Measurements from ENCODE around the gene LENG1.
A peak's percentile ranks its signal among the peaks of the same experiment; 100 is the strongest.

LENG1 gene

DNA sequence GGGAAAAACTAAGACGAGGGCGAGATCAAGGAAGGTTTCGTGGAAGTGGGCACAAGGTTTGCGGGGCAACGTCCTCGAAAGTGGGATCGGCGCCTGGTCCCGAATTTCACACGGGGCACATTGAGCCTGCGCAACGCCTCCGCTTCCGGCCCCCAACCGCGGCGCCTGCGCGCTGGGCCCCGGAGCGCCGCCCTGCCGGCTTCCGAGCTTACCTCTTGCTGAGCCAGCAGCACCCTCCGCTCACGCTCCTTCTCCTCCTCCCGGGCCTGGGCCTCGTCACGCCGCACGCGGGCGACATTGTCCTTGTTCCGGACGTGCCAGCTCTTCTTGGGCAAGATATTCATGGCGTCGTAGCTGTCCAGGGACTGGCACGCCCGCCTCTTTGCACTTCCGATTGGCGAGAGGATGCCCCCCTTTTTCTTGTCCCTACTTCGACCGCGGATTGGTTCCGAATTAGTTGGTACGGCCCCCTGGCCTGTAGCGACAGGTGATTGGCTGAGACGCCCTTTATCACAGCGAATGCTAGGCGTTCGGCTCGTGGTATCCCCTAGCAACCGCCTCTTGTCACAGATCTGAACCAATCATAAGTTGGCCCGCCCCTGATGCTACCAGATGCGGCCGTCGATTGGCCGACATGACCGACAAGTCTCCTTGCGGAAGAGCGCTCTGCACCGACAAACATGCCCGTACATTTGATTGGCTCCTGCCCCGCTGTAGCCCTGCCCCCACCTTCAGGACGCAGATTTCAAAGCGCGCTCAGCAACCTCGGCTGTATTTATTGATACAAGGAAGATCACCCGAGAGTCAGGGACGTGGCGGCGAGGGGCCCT, at the start of gene LENG1 (continued):
- TF ChIP-seq, protein P1, sequence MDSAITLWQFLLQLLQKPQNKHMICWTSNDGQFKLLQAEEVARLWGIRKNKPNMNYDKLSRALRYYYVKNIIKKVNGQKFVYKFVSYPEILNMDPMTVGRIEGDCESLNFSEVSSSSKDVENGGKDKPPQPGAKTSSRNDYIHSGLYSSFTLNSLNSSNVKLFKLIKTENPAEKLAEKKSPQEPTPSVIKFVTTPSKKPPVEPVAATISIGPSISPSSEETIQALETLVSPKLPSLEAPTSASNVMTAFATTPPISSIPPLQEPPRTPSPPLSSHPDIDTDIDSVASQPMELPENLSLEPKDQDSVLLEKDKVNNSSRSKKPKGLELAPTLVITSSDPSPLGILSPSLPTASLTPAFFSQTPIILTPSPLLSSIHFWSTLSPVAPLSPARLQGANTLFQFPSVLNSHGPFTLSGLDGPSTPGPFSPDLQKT (IDR thresholded peaks at IDR 0.05; ENCODE audit: borderline replicate concordance, low read depth, low read length), result peak; percentile 56; the same call in 1 of the 2 replicates
- 0 out of 2 replicates have a peak, but pooled peaks have one; percentile 10 for TF ChIP-seq TRIM28 (IDR thresholded peaks at IDR 0.05; ENCODE audit: borderline replicate concordance, low read length)
- TF ChIP-seq ZNF266 (tag by site-specific recombination; IDR thresholded peaks at IDR 0.05; ENCODE audit: low read depth), result no peak
- TF ChIP-seq SCRT2 (tag by site-specific recombination; IDR thresholded peaks at IDR 0.05), result no peak
- TF ChIP-seq GFI1B (tag by site-specific recombination; IDR thresholded peaks at IDR 0.05), result 0 out of 2 replicates have a peak, but pooled peaks have one; percentile 23
- no peak for TF ChIP-seq ZNF132 (tag by site-specific recombination; IDR thresholded peaks at IDR 0.05; ENCODE audit: borderline replicate concordance)
- TF ChIP-seq ZNF600 (tag by site-specific recombination; IDR thresholded peaks at IDR 0.05), result no peak; the same call in 1 of the 2 replicates
- TF ChIP-seq, protein P2, sequence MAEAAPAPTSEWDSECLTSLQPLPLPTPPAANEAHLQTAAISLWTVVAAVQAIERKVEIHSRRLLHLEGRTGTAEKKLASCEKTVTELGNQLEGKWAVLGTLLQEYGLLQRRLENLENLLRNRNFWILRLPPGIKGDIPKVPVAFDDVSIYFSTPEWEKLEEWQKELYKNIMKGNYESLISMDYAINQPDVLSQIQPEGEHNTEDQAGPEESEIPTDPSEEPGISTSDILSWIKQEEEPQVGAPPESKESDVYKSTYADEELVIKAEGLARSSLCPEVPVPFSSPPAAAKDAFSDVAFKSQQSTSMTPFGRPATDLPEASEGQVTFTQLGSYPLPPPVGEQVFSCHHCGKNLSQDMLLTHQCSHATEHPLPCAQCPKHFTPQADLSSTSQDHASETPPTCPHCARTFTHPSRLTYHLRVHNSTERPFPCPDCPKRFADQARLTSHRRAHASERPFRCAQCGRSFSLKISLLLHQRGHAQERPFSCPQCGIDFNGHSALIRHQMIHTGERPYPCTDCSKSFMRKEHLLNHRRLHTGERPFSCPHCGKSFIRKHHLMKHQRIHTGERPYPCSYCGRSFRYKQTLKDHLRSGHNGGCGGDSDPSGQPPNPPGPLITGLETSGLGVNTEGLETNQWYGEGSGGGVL (tag by site-specific recombination; IDR thresholded peaks at IDR 0.05), result no peak
- TF ChIP-seq, protein P3, sequence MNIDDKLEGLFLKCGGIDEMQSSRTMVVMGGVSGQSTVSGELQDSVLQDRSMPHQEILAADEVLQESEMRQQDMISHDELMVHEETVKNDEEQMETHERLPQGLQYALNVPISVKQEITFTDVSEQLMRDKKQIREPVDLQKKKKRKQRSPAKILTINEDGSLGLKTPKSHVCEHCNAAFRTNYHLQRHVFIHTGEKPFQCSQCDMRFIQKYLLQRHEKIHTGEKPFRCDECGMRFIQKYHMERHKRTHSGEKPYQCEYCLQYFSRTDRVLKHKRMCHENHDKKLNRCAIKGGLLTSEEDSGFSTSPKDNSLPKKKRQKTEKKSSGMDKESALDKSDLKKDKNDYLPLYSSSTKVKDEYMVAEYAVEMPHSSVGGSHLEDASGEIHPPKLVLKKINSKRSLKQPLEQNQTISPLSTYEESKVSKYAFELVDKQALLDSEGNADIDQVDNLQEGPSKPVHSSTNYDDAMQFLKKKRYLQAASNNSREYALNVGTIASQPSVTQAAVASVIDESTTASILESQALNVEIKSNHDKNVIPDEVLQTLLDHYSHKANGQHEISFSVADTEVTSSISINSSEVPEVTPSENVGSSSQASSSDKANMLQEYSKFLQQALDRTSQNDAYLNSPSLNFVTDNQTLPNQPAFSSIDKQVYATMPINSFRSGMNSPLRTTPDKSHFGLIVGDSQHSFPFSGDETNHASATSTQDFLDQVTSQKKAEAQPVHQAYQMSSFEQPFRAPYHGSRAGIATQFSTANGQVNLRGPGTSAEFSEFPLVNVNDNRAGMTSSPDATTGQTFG (tag by site-specific recombination; IDR thresholded peaks at IDR 0.05; ENCODE audit: borderline replicate concordance), result no peak
- no peak for TF ChIP-seq ZNF292 (tag by site-specific recombination; IDR thresholded peaks at IDR 0.05; ENCODE audit: borderline replicate concordance, low read depth)
- TF ChIP-seq ZNF311 (tag by site-specific recombination; IDR thresholded peaks at IDR 0.05; ENCODE audit: borderline replicate concordance), result no peak
- TF ChIP-seq GLI2 (tag by site-specific recombination; IDR thresholded peaks at IDR 0.05; ENCODE audit: borderline replicate concordance, low read depth), result no peak
- no peak for TF ChIP-seq ZNF571 (tag by site-specific recombination; IDR thresholded peaks at IDR 0.05)
- TF ChIP-seq ZNF707 (tag by site-specific recombination; IDR thresholded peaks at IDR 0.05), result no peak
- TF ChIP-seq ZNF433 (tag by site-specific recombination; IDR thresholded peaks at IDR 0.05; ENCODE audit: low read depth), result no peak
- TF ChIP-seq ZBTB17 (tag by site-specific recombination; IDR thresholded peaks at IDR 0.05), result 0 out of 2 replicates have a peak, but pooled peaks have one; percentile 22
- TF ChIP-seq, protein P4, sequence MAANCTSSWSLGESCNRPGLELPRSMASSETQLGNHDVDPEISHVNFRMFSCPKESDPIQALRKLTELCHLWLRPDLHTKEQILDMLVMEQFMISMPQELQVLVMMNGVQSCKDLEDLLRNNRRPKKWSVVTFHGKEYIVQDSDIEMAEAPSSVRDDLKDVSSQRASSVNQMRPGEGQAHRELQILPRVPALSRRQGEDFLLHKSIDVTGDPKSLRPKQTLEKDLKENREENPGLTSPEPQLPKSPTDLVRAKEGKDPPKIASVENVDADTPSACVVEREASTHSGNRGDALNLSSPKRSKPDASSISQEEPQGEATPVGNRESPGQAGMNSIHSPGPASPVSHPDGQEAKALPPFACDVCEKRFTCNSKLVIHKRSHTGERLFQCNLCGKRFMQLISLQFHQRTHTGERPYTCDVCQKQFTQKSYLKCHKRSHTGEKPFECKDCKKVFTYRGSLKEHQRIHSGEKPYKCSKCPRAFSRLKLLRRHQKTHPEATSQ (tag by site-specific recombination; IDR thresholded peaks at IDR 0.05), result no peak
- TF ChIP-seq MYNN (tag by site-specific recombination; IDR thresholded peaks at IDR 0.05; ENCODE audit: borderline replicate concordance), result no peak
- TF ChIP-seq ZNF510 (tag by site-specific recombination; IDR thresholded peaks at IDR 0.05; ENCODE audit: insufficient replicate concordance), result no peak
- TF ChIP-seq ZNF248 (tag by site-specific recombination; IDR thresholded peaks at IDR 0.05), result no peak
- no peak for TF ChIP-seq ZNF660 (tag by site-specific recombination; IDR thresholded peaks at IDR 0.05)
- no peak for TF ChIP-seq ZNF211 (tag by site-specific recombination; IDR thresholded peaks at IDR 0.05; ENCODE audit: low read depth)
- TF ChIP-seq ZNF416 (tag by site-specific recombination; IDR thresholded peaks at IDR 0.05), result no peak
- TF ChIP-seq, protein P5, sequence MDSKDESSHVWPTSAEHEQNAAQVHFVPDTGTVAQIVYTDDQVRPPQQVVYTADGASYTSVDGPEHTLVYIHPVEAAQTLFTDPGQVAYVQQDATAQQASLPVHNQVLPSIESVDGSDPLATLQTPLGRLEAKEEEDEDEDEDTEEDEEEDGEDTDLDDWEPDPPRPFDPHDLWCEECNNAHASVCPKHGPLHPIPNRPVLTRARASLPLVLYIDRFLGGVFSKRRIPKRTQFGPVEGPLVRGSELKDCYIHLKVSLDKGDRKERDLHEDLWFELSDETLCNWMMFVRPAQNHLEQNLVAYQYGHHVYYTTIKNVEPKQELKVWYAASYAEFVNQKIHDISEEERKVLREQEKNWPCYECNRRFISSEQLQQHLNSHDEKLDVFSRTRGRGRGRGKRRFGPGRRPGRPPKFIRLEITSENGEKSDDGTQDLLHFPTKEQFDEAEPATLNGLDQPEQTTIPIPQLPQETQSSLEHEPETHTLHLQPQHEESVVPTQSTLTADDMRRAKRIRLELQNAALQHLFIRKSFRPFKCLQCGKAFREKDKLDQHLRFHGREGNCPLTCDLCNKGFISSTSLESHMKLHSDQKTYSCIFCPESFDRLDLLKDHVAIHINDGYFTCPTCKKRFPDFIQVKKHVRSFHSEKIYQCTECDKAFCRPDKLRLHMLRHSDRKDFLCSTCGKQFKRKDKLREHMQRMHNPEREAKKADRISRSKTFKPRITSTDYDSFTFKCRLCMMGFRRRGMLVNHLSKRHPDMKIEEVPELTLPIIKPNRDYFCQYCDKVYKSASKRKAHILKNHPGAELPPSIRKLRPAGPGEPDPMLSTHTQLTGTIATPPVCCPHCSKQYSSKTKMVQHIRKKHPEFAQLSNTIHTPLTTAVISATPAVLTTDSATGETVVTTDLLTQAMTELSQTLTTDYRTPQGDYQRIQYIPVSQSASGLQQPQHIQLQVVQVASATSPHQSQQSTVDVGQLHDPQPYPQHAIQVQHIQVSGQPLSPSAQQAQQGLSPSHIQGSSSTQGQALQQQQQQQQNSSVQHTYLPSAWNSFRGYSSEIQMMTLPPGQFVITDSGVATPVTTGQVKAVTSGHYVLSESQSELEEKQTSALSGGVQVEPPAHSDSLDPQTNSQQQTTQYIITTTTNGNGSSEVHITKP (tag by site-specific recombination; IDR thresholded peaks at IDR 0.05), result no peak
- no peak for TF ChIP-seq SALL2 (tag by site-specific recombination; IDR thresholded peaks at IDR 0.05; ENCODE audit: borderline replicate concordance)
- TF ChIP-seq, protein P6, sequence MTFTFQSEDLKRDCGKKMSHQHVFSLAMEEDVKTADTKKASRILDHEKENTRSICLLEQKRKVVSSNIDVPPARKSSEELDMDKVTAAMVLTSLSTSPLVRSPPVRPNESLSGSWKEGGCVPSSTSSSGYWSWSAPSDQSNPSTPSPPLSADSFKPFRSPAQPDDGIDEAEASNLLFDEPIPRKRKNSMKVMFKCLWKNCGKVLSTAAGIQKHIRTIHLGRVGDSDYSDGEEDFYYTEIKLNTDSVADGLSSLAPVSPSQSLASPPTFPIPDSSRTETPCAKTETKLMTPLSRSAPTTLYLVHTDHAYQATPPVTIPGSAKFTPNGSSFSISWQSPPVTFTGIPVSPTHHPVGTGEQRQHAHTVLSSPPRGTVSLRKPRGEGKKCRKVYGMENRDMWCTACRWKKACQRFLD (tag by site-specific recombination; IDR thresholded peaks at IDR 0.05), result no peak
- no peak for TF ChIP-seq ZNF670 (tag by site-specific recombination; IDR thresholded peaks at IDR 0.05; ENCODE audit: low read depth)
